A549 treated with Hydrocortisone at 1 μM for 4 hours (cell line): ENCODE measurements around the gene ASPHD1. TPM values are rescaled to one million over a fixed set of nuclear protein-coding genes. Genes with fewer than 3 reads are reported as not detected.

Experiments used
- total RNA-seq: library from RNA; stranded (reverse); fragments of 200-300 nt; extraction: Qiagen RNA extraction; gene quantifications from 5 replicates; pipeline ENCODE4 v1.2.3, GENCODE V29; 2022

The ASPHD1 gene
- total RNA-seq, result 15.8 to 26.9 TPM (median 23.3 TPM) in 5 replicates

GRCh38 chr16:29900102-29900887 lies at the start of gene ASPHD1:
TSS of gene ASPHD1 (plus strand) at chr16:29900488. CDS start at chr16:29900972, 484 bp downstream.

GRCh38 chr16:29862884-29863668 lies 37.2 kb upstream of the ASPHD1 start, which contains the start of gene CDIPT:
TSS of gene CDIPT (minus strand) at chr16:29863226. CDS start at chr16:29862857, 369 bp downstream.

GRCh38 chr16:29899516-29900101 lies 679 bp upstream of the ASPHD1 start, which contains the start of gene SEZ6L2:
TSS of gene SEZ6L2 (minus strand) at chr16:29899550. CDS start at chr16:29899019, 531 bp downstream.

GRCh38 chr16:29925781-29926710 lies 25.8 kb downstream of the ASPHD1 start, which contains the start of gene KCTD13:
TSS of gene KCTD13 (minus strand) at chr16:29926226. CDS start at chr16:29926033, 193 bp downstream.

Other genes starting within 250 kb of the ASPHD1 start
- 0.02 TPM in 1 of 5 replicates, not detected in the others for gene SPN, start 237.2 kb upstream of the ASPHD1 start, total RNA-seq
- gene QPRT, start 221.3 kb upstream of the ASPHD1 start, total RNA-seq, result 0.53 to 0.90 TPM (median 0.87 TPM) in 5 replicates
- not detected in 5 replicates for gene C16orf54, start 154.5 kb upstream of the ASPHD1 start, total RNA-seq
- not detected in 5 replicates for gene ZG16, start 122.2 kb upstream of the ASPHD1 start, total RNA-seq
- 86.4 to 92.6 TPM (median 90.5 TPM) in 5 replicates for gene KIF22, start 109.7 kb upstream of the ASPHD1 start, total RNA-seq
- gene MAZ, start 94.0 kb upstream of the ASPHD1 start, total RNA-seq, result 160 to 170 TPM (median 168 TPM) in 5 replicates
- 0.26 to 0.52 TPM (median 0.31 TPM) in 5 replicates for gene PRRT2, start 88.3 kb upstream of the ASPHD1 start, total RNA-seq
- gene PAGR1, start 84.3 kb upstream of the ASPHD1 start, total RNA-seq, result 38.6 to 43.2 TPM (median 40.7 TPM) in 5 replicates
- 131 to 146 TPM (median 140 TPM) in 5 replicates for gene MVP, start 80.0 kb upstream of the ASPHD1 start, total RNA-seq
- 67.9 to 92.6 TPM (median 87.4 TPM) in 5 replicates for gene CDIPT, start 37.3 kb upstream of the ASPHD1 start, total RNA-seq
- 18.2 to 22.4 TPM (median 20.4 TPM) in 5 replicates for gene SEZ6L2, start 938 bp upstream of the ASPHD1 start, total RNA-seq
- 12.0 to 15.5 TPM (median 13.9 TPM) in 5 replicates for gene KCTD13, start 25.7 kb downstream of the ASPHD1 start, total RNA-seq
- gene TMEM219, start 61.6 kb downstream of the ASPHD1 start, total RNA-seq, result 83.5 to 102 TPM (median 96.1 TPM) in 5 replicates
- 28.0 to 31.9 TPM (median 30.9 TPM) in 5 replicates for gene TAOK2, start 73.4 kb downstream of the ASPHD1 start, total RNA-seq
- 14.5 to 17.7 TPM (median 15.5 TPM) in 5 replicates for gene HIRIP3, start 95.1 kb downstream of the ASPHD1 start, total RNA-seq
- 94.8 to 122 TPM (median 102 TPM) in 5 replicates for gene INO80E, start 95.8 kb downstream of the ASPHD1 start, total RNA-seq
- 1.5 to 2.5 TPM (median 2.0 TPM) in 5 replicates for gene DOC2A, start 110.5 kb downstream of the ASPHD1 start, total RNA-seq
- gene C16orf92, start 122.7 kb downstream of the ASPHD1 start, total RNA-seq, result not detected in 5 replicates
- 0.18 to 0.43 TPM (median 0.32 TPM) in 5 replicates for gene TLCD3B, start 130.8 kb downstream of the ASPHD1 start, total RNA-seq
- gene ALDOA, start 165.3 kb downstream of the ASPHD1 start, total RNA-seq, result 1,622 to 1,806 TPM (median 1,747 TPM) in 5 replicates
- gene PPP4C, start 175.5 kb downstream of the ASPHD1 start, total RNA-seq, result 137 to 149 TPM (median 140 TPM) in 5 replicates
- gene TBX6, start 191.4 kb downstream of the ASPHD1 start, total RNA-seq, result 0.23 to 0.33 TPM (median 0.28 TPM) in 5 replicates
- gene YPEL3, start 195.7 kb downstream of the ASPHD1 start, total RNA-seq, result 4.2 to 10.2 TPM (median 7.7 TPM) in 5 replicates
- 1.2 to 1.5 TPM (median 1.3 TPM) in 5 replicates for gene GDPD3, start 213.0 kb downstream of the ASPHD1 start, total RNA-seq
- gene MAPK3, start 222.7 kb downstream of the ASPHD1 start, total RNA-seq, result 32.3 to 36.4 TPM (median 35.2 TPM) in 5 replicates